NK-92 (cell line): ENCODE results near the gene SF1.

Source experiments
- DNase-seq: peaks from one replicate; lab custom pipeline; 2025; ENCODE audit not compliant: unreplicated experiment; lab: John Stamatoyannopoulos, UW

Gene SF1

DNA sequence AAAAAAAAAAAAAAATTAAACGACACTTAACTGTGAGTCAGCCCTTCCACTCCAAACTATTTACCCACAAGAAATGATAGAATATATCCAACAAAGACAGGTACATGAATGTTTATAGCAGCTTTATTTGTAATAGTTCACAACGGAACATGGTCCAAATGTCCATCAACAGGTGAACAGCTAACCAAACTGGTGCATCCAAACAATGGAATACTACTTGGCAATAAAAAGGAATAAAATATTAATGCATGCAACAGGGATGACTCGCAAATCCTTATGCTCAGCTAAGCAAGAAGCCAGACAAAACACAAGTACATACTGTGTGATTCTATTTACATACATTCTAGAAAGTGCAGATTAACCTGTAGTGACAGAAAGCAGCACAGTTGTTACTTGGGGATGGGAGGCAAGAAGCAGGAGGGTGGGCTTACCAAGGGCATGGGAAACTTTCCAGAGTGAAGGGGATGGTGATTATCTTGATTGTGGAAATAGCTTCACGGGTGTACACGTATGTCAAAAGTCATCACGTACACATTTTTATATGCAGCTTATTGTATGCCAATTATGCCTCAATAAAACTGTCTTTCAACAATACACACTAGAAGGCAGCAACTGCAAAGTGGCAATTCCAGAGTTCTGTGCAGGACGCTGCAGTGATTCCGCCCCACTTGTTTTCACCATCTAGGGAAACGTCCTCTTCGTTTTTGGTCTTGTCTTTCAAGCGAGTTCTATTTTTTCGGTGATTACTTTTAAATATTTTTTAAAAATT lies 6.7 kb upstream of the SF1 start:
- no peak for DNase-seq

DNA sequence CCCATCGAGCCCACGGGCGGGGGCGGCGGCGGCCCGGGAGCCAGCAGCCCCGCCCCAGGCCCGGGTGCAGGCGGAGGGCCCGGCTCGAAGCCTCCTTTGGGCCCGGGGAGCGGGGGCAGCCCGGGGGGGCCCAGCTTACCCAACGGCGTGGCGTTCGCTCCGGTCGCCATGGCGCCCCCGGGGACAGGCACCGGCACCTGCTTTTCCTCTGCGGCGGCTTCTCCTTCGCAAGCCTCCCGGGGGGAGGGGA lies 194 bp downstream of the SF1 start:
- DNase-seq: no peak

DNA sequence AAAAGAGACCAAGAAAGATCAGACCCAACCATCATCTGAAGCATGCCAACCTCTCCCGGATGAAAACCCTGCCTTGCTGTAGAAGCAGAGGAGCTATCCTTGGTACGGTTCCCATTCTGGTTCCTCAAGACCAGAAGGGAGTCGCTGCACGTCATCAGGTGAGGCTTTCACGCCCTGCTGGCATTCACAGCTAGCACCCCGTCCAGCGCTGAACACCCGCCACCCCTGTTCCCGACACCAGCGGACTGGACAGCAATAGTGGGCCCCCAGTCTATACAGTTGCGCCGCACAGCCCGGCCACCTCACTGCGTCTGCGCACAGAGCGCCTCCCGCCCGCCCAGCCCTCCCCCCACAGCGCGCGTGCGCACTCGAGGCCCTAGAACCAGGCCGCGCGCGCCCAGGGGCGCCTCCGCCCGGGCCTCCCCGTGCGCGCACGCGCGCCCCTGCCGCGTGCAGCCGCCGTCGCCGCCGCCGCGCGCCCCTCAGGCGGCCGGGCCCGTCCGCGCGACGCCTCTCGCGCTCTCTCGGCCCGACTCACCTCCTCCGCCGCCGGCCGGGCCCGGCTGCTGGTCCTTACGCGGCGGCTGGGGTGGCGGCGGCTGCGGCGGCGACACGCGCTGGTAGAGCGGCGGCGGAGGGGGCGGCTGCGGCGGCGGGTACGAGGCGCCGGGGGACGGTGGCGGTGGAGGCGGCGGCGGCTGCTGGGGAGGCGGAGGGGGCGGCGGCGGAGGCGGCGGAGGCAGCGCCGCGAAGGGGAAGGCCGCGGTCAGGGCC lies 706 bp downstream of the SF1 start:
- no peak for DNase-seq

DNA sequence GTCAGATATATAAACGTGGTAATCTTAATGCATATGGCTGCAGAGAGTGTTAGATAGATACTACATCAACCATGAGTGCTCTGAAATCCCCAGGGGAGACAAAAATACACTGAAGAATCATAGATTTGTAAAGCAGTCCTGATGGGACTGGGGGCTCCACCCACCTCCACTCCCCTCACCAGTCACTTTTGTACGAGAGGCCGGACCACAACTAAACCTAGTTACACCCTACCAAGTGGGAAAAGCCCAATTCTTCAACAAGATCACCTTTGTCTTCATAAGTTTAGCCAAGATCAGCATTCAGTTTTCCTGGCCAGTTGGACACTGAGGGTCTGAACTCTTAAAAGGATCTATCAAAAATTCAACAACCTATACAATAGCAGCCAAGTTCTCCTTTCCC lies 1.5 kb downstream of the SF1 start:
- DNase-seq: no peak

DNA sequence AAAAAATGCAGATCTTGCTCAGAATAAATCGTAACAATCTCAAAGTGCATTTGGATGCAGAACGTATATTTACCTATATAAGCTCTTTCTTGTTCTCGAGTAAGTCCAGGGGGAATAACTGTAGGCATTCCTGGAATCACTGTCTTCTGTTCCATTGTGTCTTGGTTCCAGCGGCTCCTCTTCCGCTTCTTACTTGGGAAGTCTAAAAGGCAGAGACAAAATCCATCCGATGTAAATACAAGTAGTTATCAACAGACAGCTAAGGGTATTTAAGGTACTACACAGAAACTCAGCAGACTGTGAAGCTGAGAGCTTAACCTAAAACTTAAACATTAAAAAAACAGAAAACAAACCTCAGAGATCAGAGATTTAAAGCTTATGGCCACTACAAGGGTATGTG lies 1.9 kb downstream of the SF1 start:
- DNase-seq: no peak

DNA sequence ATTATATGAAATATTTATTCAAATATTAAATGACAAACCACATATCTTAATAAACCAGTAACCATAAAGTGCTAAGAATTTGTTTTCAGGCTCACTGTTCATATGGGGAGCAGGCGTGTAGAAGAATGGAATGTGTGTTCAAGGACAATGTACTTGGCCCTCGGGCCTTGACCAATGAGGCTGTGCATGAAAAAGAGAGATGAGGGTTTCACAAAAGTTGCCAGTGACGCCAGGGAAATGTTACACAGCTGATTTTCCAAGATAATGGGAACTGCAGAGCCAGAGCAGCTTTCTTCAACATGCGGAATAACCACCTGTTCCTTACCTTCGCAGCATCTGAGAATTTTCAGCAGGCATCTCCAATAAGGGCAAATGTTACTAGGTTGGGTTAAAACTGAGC lies 4.2 kb downstream of the SF1 start:
- no peak for DNase-seq

DNA sequence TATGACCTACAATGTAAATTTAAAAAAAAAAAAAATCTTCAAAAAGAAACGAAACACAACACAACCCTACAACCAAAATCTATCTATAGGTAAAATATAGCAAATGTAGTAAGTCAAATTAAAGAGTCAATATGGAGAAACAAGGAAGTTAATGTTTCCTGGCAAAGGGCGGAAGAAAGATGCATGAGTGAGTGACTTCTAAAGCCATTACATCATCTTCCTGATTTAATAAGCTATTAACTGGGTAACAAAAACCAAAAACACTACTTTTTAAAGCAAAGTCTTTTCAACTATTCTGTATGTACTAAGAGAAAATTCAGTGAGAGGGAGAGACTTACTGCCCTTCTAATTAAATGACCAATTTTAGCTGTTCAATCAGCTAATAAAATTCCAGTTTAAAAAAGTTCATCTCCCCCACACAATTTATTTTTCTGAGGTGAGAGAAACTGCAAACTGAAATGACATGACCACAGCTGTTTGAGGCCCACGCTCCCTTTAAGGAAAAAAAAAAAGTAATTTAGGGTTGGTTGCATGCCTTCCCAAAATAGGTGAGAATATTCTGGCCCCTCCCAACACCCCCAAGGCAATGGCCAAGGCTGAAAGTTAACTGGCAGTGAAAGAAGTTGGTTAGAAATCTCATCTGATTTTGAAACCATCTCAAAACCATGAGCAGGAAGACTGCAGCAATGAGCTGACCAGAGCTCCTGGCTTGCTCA lies 5.9 kb downstream of the SF1 start:
- no peak for DNase-seq

DNA sequence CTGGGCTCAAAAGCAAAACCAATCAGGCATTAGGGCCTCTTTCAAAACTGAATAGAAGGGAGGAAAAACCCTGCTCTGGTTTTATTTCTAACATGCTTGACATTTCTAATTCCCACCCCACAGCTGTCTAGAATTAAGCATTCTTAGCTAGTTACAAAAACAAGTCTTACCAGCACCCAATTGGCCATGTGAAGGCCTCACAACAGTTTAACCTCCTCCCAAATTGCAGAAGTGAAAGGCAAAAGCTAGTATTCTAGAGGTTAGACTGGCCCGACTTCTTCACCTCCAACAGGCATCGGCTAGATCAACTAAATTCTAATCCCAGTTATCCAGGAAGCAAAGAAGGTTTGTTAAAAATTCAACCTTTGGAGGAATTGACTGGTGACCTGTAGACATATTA lies 6.5 kb downstream of the SF1 start:
- DNase-seq: no peak

DNA sequence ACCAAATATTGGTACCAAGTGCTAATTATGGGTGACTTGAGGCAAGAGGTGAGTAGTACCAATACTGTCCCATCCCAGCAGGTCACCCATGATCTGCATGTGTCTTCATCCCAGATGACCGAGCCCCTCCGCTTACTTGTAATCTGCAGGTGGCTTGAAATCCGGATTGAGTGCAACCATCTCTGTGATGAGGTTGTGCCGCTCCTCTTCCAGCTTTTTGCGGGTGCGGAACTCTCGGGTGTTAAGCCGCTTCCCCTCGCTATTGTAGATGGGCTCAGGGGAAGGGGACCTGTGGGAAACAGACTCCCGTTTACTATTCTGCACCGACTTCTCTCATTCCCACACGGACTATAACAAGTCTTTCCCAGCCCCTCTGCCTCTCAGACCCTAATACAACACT lies 8.2 kb downstream of the SF1 start:
- DNase-seq: no peak

DNA sequence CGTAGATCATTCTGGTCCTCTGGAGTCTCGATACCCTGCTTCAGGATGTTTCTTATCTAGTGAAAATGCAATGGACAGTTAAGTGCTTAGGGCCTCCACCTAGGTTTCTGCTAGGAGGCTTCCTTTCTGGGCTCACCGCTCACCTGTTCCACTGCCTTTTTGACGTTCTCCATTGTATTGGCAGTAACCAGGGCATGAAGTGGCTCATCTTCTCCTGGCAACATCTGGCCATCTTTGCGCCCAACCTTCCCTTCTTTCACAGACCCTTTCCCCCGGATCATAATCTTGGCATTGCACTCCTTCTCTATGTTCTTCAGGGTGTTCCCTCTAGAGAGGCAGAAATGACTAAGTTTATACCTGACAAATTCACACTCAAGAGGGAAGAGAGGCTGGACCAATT lies 9.1 kb downstream of the SF1 start:
- DNase-seq: no peak

DNA sequence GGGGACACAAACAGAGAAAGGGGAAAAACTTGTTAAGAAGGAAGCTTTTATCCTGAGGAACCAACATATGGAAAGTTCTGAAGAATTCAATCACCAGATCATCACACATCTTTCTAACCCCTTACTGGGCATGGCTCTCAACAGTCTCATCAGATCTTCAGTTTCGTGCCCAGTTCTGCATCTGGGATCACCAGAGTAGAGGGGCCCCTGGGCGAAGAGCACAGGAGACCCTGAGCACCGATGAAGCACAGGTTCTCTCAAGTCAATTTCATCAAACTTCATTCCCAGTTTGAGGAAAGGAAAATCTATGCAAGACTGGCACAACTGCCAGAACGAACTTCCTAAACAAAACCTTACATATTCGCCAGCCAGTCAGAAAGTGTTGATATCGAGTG lies 10.0 kb downstream of the SF1 start:
- no peak for DNase-seq

DNA sequence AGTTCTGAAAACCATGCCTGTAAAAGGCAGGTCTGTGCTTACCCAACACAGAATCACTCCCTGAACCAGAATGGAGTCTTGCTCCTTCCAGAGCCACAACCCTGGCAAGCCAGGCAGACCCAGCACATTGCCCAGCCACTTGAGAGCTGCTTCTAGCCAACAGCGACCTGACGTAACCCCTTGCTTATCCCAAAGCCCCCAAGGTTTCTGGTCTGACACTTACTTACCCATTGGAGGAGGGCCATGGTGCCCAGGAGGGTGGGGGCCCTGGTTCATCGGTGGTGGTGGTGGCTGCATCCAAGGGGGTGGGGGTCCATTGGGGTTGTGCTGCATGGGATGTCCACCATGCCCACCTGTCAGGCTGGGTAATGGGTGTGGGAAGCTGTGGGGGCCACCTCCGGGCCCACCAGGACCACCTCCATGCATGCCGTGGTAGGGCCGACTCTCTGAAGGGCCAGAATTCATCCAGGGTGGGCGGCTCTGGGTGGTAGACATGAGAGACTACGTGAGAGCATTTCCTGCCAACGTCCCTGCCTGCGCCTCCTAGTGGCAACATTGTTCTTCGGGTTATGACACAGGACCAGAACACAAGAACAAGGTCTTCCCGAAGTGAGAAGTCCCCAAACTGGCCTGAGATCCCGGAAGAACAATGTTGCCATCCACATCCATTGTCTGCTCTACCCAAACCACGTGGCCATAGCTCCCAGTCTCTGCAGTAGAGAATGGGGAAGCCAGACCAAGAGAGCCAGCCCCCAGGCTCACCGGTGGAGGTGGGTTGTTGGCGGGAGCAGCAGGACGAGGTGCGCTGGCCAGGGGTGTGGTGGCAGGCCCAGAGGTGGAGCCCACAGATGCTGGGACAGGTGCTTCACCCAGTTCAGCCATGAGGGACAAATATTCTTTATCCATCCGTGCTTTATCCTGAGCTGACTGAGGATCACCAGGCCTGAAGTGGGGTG lies 10.7 kb downstream of the SF1 start:
- no peak for DNase-seq

DNA sequence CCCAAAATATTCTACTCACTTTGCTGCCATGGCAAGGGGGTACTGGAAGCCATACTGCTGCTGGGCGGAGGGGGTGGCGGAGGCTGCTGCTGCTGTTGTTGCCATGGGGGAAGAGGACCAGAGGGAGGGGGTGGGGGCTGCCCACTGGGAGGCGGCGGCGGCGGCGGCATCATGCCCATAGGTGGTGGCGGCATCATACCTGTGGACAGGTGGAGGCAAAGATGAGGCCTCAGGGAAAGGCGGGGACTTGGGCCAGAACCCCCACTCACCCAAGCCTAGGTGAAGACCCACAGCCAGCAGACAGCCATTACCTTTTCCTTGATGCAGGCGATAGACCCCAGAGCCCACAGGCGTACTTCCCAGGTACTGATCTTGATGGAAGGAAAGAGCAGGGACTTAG lies 11.5 kb downstream of the SF1 start:
- DNase-seq: no peak

DNA sequence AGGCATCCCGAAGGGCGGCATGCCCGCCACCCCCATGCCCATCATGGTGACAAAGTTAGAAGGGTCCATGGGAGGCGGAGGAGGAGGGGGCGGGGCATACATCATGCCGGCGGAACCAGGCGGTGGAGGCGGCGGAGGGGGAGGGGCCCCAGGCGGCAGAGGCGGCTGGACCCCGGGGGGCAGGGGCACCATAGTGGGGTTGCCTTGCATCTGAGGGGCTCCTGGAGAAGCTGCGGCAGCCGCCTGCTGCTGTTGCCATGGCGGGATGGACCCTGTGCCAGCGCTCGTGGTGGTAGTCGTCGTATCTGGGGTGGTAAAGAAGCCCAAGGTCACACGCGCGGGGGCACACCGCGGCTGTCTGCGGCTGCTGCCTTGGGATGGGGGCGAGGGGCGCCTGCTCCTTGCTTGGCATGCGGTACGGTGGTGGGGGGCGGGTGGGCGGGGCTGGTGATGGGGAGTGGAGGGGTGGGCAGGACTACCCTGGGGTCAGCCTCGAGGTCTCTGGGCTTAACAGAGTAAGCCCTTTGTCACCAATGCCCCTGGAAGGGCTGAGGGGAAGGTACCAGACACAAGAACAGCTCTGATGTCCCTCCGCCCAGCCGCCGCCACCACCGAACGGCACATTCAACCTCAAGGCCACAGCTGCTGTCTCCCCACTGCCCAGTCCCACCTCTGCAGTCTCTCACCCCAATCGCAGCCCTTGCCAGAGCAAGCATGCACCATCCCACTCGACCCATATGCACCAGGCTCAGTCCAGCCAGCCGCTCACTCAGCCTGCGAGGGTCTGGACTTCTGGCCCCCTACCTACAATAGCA lies 12.3 kb downstream of the SF1 start:
- DNase-seq: no peak

DNA sequence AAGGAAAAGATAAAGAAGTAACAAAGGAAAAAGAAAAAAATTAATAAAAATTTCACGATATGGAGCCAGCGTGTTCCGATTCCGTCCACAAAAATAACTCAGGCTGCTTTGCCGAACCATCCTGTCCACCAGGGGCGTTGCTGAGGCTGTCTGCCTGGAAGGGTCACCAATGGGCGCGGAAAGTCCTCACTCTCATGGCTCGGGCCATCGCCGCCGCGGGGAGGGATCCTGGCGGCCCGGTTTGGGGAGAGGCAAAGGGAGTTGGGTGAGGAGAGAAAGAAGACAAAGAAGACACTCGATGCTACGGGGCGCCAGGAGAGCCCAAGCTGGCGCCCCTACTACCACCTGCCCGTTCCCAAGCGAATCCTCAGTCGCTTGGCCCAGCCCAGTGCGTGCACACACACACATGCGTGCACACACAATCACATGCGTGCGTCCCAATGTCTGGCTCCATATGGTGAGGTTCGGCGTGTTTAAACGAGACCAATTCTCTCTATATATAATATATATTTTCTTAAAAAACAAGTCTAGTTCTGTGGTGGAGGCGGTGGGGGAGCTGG lies 13.0 kb downstream of the SF1 start:
- no peak for DNase-seq

DNA sequence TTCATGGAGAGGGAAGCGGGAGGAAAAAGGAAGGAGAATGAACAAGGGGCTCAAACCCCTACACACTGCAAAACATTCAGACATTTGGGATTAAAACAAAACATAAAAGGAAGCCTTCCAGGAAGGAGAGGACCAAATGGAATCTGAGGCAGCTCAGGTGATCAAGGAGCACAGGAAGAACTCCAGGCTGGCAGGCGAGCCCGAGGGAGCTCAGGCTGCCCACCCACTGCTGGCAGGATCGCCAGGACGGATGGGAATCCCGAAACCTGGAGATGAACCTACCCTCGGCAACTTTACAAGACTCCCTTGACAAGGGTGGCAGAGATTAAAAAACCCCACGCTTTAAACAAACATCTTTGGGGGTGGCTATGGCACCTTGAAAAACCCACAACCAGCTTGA lies 13.6 kb downstream of the SF1 start:
- no peak for DNase-seq

DNA sequence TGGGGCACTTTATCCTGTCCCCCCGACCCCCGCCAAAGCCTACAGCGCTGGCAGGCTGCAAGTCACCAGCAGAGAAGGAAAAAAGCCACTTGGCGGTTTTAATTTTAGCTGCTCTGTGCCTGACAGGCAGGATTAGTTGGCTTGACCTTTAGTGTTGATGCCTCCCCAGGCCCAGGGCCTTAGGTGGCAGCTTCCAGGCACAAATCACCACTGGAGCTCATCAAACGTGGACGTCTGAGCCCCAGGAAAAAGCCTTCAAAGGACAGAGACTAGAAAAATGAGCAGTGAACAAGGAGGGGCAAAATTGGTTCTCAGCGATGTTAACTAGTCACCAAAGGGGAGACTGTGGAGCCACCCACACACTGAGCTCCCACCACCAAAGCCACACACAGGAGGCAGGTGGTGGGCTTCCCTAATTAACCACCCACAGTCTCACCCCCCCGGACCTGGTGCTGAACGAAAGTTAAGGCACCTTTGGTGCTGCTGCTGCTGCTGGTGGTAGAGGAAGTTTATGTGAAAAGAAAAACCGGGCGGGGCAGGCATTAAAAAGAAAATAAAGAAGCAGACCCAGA lies 14.2 kb downstream of the SF1 start:
- DNase-seq: no peak

DNA sequence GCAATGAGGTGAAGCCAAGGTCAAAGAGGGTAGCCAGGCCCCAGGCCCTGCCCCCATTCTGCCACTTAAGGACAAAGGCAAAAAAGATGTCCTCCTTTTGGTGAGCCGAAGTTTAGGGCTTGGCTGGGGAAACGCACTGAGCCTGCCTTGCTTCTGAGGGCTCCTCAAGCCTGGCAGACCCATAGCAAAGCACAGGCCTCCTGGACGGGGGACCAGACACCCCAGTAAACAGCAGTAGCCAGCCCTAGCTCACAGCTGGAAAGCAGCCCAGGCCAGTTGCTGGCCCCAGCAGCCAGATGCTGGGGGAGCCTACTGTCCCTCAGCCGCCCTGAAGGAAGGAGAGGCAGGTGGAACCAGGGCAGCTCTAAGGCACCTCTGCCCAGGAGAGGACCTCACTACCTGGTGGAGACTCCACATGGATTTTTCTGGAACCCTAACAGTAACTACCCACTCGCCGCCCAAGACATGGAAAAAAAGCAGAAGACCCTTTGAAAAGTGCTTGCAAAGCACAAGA lies 14.8 kb downstream of the SF1 start:
- no peak for DNase-seq

DNA sequence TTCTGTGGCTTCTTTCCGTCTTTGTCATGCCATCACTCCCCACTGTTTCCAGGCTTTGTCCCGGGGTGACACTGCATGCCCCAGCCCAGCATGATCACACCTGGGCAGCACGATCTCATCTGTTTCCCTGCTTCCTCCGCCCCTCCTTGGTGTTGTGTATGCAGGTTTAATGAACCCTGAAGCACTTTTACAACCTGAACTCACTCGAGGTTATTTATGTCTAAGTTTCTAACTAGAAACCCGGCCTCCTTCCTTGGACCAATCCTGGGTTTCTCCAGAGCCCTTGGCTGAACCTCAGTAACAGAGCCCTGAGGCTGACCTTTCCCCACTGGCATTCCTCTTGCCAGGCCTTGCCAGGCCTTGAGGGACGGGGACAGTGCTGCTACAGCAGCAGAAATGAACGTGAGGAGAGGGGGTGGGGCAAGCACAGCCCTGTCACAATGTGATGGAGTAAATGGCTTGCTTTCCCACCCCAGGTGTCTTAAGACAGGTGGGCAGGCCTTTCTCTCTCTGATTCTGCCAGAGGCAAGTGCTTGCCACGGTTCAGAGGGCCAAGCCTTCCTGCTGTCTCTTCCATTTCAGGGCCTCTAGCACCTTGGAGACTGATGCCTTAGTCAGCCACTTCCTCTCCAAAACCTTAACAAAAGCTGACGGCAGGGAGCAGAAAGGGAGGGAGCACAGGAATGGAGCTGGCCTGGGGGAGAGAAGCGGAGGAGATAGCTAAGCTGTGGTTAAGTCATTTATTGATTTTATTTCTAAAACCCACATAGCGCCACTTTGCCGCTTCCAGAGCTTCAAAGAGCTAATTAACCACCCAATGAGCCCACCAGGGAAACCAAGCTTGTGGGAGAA lies 15.4 kb downstream of the SF1 start:
- DNase-seq: no peak
